BJ (cell line): ENCODE measurements around the gene IL11. TPM values are rescaled to one million over a fixed set of nuclear protein-coding genes. Genes with fewer than 3 reads are reported as not detected.
A peak's percentile ranks its signal among the peaks of the same experiment; 100 is the strongest.
"Not testable (repeated sequence)": the region's sequence is repeated elsewhere in the genome, so short reads cannot be mapped to it uniquely, and the experiment has no call there.

Source experiments
- CTCF ChIA-PET: fragments of 350-600 bp; formaldehyde crosslinking; extraction: SDS; loops from one replicate; lab custom pipeline; 2021; ENCODE audit warnings: antibody characterized with exemption, inconsistent platforms; lab: Yijun Ruan, JAX
- POLR2A ChIA-PET: fragments of 300-600 bp; sonication (Branson Sonifier 250); formaldehyde crosslinking; extraction: SDS; loops from one replicate; lab custom pipeline; 2021; ENCODE audit warnings: antibody characterized with exemption; lab: Charles Lee
- DNase-seq: peaks from one replicate; pipeline ENCODE4 v3.0.0-alpha.2; 2011; ENCODE audit warnings: low read depth
- H3K27me3 ChIP-seq: 2 replicates; pipeline ENCODE4 v1.6.0; 2011; ENCODE audit warnings: low read length; ENCODE audit not compliant: control insufficient read depth, insufficient read depth
- H3K36me3 ChIP-seq: 2 replicates; pipeline ENCODE4 v1.5.1; 2011; ENCODE audit warnings: low read length; ENCODE audit not compliant: control insufficient read depth, insufficient read depth
- H3K4me3 ChIP-seq: 2 replicates; pipeline ENCODE4 v1.5.1; 2011; ENCODE audit warnings: low read depth, mild to moderate bottlenecking, control low read depth, low read length
- polyA plus RNA-seq: library from polyadenylated mRNA; depleted of rRNA; stranded (reverse); fragments of >200 nt; gene quantifications from 2 replicates; pipeline ENCODE4 v1.2.3, GENCODE V29; 2011
- TF ChIP-seq, protein P1 (sequence below): IDR thresholded peaks from 2 replicates; pipeline ENCODE4 v1.5.1; 2011; ENCODE audit warnings: low read depth, mild to moderate bottlenecking, control low read depth, inconsistent platforms, low read length, moderate library complexity; ENCODE audit not compliant: insufficient read depth

IL11 gene
- polyA plus RNA-seq, 1 experiment = 16.4 TPM

- DNase-seq = no peak
- TF ChIP-seq, protein P1, sequence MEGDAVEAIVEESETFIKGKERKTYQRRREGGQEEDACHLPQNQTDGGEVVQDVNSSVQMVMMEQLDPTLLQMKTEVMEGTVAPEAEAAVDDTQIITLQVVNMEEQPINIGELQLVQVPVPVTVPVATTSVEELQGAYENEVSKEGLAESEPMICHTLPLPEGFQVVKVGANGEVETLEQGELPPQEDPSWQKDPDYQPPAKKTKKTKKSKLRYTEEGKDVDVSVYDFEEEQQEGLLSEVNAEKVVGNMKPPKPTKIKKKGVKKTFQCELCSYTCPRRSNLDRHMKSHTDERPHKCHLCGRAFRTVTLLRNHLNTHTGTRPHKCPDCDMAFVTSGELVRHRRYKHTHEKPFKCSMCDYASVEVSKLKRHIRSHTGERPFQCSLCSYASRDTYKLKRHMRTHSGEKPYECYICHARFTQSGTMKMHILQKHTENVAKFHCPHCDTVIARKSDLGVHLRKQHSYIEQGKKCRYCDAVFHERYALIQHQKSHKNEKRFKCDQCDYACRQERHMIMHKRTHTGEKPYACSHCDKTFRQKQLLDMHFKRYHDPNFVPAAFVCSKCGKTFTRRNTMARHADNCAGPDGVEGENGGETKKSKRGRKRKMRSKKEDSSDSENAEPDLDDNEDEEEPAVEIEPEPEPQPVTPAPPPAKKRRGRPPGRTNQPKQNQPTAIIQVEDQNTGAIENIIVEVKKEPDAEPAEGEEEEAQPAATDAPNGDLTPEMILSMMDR = no peak
- Histone ChIP-seq H3K4me3 (peak overlapping the region; percentile 74), H3K27me3 (no peaks in the 10 kb centered on the region; the same call in 1 of the 2 replicates), H3K36me3 (peaks cover 15% of the 10 kb centered on the region)
- CTCF ChIA-PET = interaction anchor here (0.7 to 4.7 kb wide), 7 partner anchors 15 to 46 kb away, joined by 3 to 27 read pairs (median 4); partner anchors contain the start of genes TMEM150B and TMEM238
- POLR2A ChIA-PET = interaction anchor here (0.9 to 1.8 kb wide), 4 partner anchors 26 to 67 kb away, joined by 3 to 6 read pairs (median 6); partner anchors contain the start of genes IL11 and TMEM238
Observed at GRCh38 chr19:55339889-55340783, 30.1 kb downstream of the IL11 start.

- peaks cover 15% of the 10 kb centered on the region for H3K36me3 ChIP-seq
- H3K4me3 ChIP-seq = peak within 1 kb of the TSS; percentile 74
- TF ChIP-seq, protein P1 = peak; percentile 56
- ChIA-PET POLR2A (interaction anchor here (0.5 to 1.8 kb wide), 8 partner anchors 27 to 132 kb away, joined by 3 to 7 read pairs (median 6); partner anchors contain the start of genes IL11, PPP6R1, TMEM238 and UBE2S), CTCF (interaction anchor here (0.6 to 4.7 kb wide), 7 partner anchors 20 to 77 kb away, joined by 3 to 27 read pairs (median 4); partner anchors contain the start of gene TMEM238)
- peak; percentile 100 for DNase-seq
- no peaks in the 10 kb centered on the region; the same call in 1 of the 2 replicates for H3K27me3 ChIP-seq
Observed at GRCh38 chr19:55339105-55339888, 31.0 kb downstream of the IL11 start, which contains the start of gene KMT5C. KMT5C (plus strand) TSS chr19:55339876; CDS start chr19:55341937, 2,061 bp downstream.

- Histone ChIP-seq H3K27me3 (no peaks in the 10 kb centered on the region; the same call in 1 of the 2 replicates), H3K4me3 (no peak overlapping the region), H3K36me3 (no peaks in the 10 kb centered on the region)
- DNase-seq = no peak
- ChIA-PET POLR2A (no interaction called here), CTCF (interaction anchor here (4.7 kb wide), 1 partner anchor 34 kb away, joined by 27 read pairs; no protein-coding TSS in a partner anchor)
- TF ChIP-seq, protein P1 = no peak
Observed at GRCh38 chr19:55336101-55336500, 34.2 kb downstream of the IL11 start.

DNA sequence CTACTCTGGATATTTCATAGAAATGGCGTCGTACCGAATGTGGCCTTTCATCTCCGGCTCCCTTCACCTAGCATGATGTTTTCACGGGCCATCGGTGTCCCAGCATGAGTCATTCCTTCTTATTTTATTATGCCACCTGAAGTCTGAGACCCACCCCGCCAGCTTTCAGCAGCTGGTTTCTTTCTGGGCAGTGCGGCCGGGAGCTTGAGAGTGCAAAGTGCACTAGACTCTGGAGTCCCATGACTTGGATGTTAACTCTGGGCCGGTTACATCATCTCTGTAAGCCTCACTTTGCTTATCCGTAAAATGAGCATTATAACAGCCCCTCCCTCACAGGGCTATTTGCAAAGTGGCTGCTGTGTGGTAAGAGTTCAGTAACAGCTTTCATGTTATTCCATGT lies 36.4 kb downstream of the IL11 start:
- POLR2A ChIA-PET = no interaction called here
- TF ChIP-seq, protein P1 = no peak
- CTCF ChIA-PET = no interaction called here

DNA sequence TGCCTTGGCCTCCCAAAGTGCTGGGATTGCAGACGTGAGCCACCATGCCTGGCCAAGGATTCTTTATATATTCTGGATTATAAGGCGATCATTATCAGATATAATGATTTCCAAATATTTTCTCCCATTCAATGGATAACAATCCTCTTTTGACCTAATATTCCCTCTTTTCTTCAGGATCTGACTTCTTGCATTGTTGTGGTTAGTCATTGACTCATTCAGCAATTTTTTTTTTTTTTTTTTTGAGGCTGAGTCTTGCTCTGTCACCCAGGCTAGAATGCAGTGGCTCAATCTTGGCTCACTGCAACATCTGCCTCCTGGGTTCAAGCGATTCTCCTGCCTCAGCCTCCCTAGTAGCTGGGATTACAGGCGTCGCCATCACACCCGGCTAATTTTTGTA lies 40.5 kb downstream of the IL11 start:
- DNase-seq, H3K4me3 ChIP-seq, H3K36me3 ChIP-seq, POLR2A ChIA-PET, CTCF ChIA-PET, H3K27me3 ChIP-seq: not testable (repeated sequence)

More for the DNA sequence above, 36.4 kb downstream of the IL11 start:
- H3K36me3 ChIP-seq = no peaks in the 10 kb centered on the region
- no peak for DNase-seq
- H3K4me3 ChIP-seq = no peak overlapping the region
- H3K27me3 ChIP-seq = no peaks in the 10 kb centered on the region; the same call in 1 of the 2 replicates

DNA sequence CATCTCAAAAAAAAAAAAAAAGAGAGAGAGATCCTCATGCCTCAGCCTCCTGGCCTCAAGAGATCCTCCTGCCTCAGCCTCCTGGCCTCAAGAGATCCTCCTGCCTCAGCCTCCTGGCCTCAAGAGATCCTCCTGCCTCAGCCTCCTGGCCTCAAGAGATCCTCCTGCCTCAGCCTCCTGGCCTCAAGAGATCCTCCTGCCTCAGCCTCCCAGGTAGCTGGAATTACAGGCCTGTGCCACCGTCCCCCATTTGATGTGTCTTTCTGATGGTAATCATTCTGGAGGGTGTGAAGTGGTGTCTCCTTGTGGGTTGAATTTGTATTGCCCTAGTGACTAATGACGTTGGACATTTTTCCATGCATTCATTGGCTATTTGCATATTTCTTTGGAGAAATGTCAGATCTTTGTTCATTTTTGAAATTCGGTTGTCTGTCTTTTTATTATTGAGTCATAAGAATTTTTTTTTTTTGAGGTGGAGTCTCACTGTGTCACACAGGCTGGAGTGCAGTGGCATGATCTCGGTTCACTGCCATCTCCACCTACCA lies 41.4 kb downstream of the IL11 start:
- H3K36me3 ChIP-seq, H3K27me3 ChIP-seq, H3K4me3 ChIP-seq, DNase-seq, CTCF ChIA-PET, POLR2A ChIA-PET: not testable (repeated sequence)
